Subcutaneous adipose tissue (tissue), 4 donors: ENCODE measurements around the gene RIMS1. TPM values are rescaled to one million over a fixed set of nuclear protein-coding genes. Genes with fewer than 3 reads are reported as not detected.

Experiments
- CTCF ChIP-seq: fragments of 450-650 bp; IDR thresholded peaks from one replicate; pipeline ENCODE4 v1.5.1; 2016; ENCODE audit warnings: low read depth, mild to moderate bottlenecking, control low read depth, antibody characterized with exemption, moderate library complexity
- total RNA-seq, 4 donors: library from RNA; depleted of rRNA; stranded (reverse); fragments of >200 nt; gene quantifications; one replicate each; pipeline ENCODE4 v1.1.0, GENCODE V29; 2016

RIMS1 gene
- total RNA-seq, 4 donors from 2014 or later: 0.19 to 2.1 (median 1.3) TPM

- TF ChIP-seq CTCF: no peak
Observed at GRCh38 chr6:72260489-72260888, 374.1 kb downstream of the RIMS1 start.

- no peak for TF ChIP-seq CTCF
Observed at GRCh38 chr6:72261554-72261953, 375.2 kb downstream of the RIMS1 start.

GRCh38 chr6:72262254-72262653 lies 375.9 kb downstream of the RIMS1 start:
- TF ChIP-seq CTCF: no peak

- no peak for TF ChIP-seq CTCF
Observed at GRCh38 chr6:72267470-72267869, 381.1 kb downstream of the RIMS1 start.

- no peak for TF ChIP-seq CTCF
Observed at GRCh38 chr6:72271531-72271930, 385.2 kb downstream of the RIMS1 start.

- no peak for TF ChIP-seq CTCF
Observed at GRCh38 chr6:72272958-72273357, 386.6 kb downstream of the RIMS1 start.

GRCh38 chr6:72275888-72276287 lies 389.5 kb downstream of the RIMS1 start:
- no peak for TF ChIP-seq CTCF
